ENCODE measurements around the gene PAXX. TPM values are rescaled to one million over a fixed set of nuclear protein-coding genes. Genes with fewer than 3 reads are reported as not detected.

PAXX gene
- total RNA-seq, 6 donors from 2014 or later: 41.8 to 150 (median 52.8) TPM

DNA sequence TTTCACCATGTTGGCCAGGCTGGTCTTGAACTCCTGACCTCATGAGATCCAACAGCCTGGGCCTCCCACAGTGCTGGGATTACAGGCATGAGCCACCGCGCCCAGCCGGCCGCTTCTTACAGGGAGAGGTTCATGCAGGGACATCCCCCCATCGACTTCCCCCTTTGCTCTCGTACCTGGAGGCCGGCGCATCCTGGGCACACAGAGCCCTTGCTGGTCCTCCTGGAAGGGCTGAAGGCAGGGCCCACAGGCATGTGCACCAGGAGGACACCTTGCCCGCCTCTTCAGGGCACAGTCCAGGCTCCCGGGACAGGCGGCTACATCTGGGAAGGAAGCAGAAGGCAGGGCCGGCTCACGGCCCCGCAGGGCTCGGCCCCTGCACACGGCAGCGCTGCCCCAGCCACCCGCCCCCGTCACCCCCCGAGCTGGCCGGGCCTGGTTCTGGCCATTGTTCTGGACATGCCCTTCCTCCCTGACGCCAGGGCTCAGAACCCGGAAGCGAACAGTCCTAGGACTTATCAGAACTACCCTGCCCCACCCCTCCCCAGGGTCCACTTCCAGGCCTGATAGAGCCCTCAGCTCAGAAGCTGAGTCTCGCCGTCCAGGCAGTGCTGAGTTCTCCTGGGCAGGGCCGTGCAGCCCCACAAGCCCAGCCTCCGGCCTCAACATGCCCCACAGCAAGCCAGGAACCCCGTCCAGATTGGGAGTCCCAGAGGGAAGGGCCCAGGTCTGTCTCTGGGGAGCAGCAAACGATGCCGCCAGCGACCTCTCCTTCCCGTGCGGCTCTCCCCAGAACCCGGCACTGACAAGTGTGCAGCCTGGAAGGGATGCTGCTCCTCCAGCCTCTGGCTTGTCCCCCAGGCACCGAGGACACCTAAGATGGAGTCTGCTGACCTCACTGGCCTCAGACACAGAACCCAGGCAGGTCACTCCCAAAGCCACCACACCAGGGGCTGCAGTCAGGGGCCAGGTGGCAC, 50.8 kb downstream of the PAXX start:
- WGBS, 2 donors: 52 to 77% methylated on average over 5 to 33 of the region's 36 CpGs
- H3K9me3 ChIP-seq: no peaks in the 10 kb centered on the region
- H3K27ac ChIP-seq: peak overlapping the region; percentile 72 to 81 (median 76)
- TF ChIP-seq EP300 (IDR thresholded peaks at IDR 0.05) (no peak), POLR2A (IDR thresholded peaks at IDR 0.05) (no peak), POLR2AphosphoS5 (IDR thresholded peaks at IDR 0.05) (peak in 1 of 2 donors; percentile 24)
- TF ChIP-seq, protein P1, sequence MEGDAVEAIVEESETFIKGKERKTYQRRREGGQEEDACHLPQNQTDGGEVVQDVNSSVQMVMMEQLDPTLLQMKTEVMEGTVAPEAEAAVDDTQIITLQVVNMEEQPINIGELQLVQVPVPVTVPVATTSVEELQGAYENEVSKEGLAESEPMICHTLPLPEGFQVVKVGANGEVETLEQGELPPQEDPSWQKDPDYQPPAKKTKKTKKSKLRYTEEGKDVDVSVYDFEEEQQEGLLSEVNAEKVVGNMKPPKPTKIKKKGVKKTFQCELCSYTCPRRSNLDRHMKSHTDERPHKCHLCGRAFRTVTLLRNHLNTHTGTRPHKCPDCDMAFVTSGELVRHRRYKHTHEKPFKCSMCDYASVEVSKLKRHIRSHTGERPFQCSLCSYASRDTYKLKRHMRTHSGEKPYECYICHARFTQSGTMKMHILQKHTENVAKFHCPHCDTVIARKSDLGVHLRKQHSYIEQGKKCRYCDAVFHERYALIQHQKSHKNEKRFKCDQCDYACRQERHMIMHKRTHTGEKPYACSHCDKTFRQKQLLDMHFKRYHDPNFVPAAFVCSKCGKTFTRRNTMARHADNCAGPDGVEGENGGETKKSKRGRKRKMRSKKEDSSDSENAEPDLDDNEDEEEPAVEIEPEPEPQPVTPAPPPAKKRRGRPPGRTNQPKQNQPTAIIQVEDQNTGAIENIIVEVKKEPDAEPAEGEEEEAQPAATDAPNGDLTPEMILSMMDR (IDR thresholded peaks at IDR 0.05): no peak
- peak overlapping the region in 3 of 4 donors; percentile 63 to 82 (median 65) for H3K4me3 ChIP-seq
- DNase-seq (peak; percentile 38 to 76), ATAC-seq (ENCODE audit: low FRiP score in 2 of 2) (peak in 1 of 2 donors; percentile 9)
- peaks cover 0 to 27% (median 19%) of the 10 kb centered on the region in 4 donors for H3K36me3 ChIP-seq
- H3K27me3 ChIP-seq: peaks cover 0 to 32% (median 8%) of the 10 kb centered on the region in 4 donors
- H3K4me1 ChIP-seq: peaks cover 36 to 54% (median 43%) of the 10 kb centered on the region in 4 donors

Other genes starting within 250 kb of the PAXX start
- 10 to 100 TPM in 1 of 6 donors, 1 to 10 TPM in 4, under 1 TPM in 1; 0.39 to 17.8 (median 2.2) TPM for gene LCN10, start 249.5 kb upstream of the PAXX start, total RNA-seq
- 10 to 100 TPM in 1 of 6 donors, 1 to 10 TPM in 3, not detected in 2; 2.7 to 35.1 (median 5.5) TPM for gene LCN6, start 243.9 kb upstream of the PAXX start, total RNA-seq
- not detected for gene LCN8, start 234.2 kb upstream of the PAXX start, total RNA-seq
- gene LCN15, start 227.9 kb upstream of the PAXX start, total RNA-seq: under 1 TPM in 1 of 6 donors, not detected in 5; 0.23 TPM
- gene TMEM141, start 201.1 kb upstream of the PAXX start, total RNA-seq: 100 to 1,000 TPM in 2 of 6 donors, 10 to 100 TPM in 4; 55.5 to 134 (median 80.5) TPM
- gene CCDC183, start 196.1 kb upstream of the PAXX start, total RNA-seq: 100 to 1,000 TPM in 1 of 6 donors, 10 to 100 TPM in 1, 1 to 10 TPM in 4; 1.9 to 130 (median 6.6) TPM
- gene RABL6, start 184.5 kb upstream of the PAXX start, total RNA-seq: 100 to 1,000 TPM in 2 of 6 donors, 10 to 100 TPM in 4; 47.2 to 128 (median 78.9) TPM
- gene AJM1, start 149.9 kb upstream of the PAXX start, total RNA-seq: 1 to 10 TPM; 1.4 to 7.3 (median 3.0) TPM
- 100 to 1,000 TPM in 1 of 6 donors, 10 to 100 TPM in 5; 51.3 to 135 (median 64.1) TPM for gene PHPT1, start 143.0 kb upstream of the PAXX start, total RNA-seq
- 10 to 100 TPM in 3 of 6 donors, 1 to 10 TPM in 3; 2.1 to 18.9 (median 11.0) TPM for gene MAMDC4, start 140.1 kb upstream of the PAXX start, total RNA-seq
- 100 to 1,000 TPM; 137 to 312 (median 282) TPM for gene EDF1, start 126.1 kb upstream of the PAXX start, total RNA-seq
- 10 to 100 TPM; 10.6 to 20.8 (median 13.4) TPM for gene TRAF2, start 105.9 kb upstream of the PAXX start, total RNA-seq
- 100 to 1,000 TPM in 5 of 6 donors, 10 to 100 TPM in 1; 93.3 to 191 (median 153) TPM for gene FBXW5, start 47.7 kb upstream of the PAXX start, total RNA-seq
- 1 to 10 TPM in 3 of 6 donors, not detected in 3; 1.8 to 4.4 (median 2.1) TPM for gene C8G, start 47.2 kb upstream of the PAXX start, total RNA-seq
- gene LCN12, start 40.1 kb upstream of the PAXX start, total RNA-seq: 1 to 10 TPM in 4 of 6 donors, under 1 TPM in 1, not detected in 1; 0.89 to 5.2 (median 2.3) TPM
- 100 to 1,000 TPM in 5 of 6 donors, 10 to 100 TPM in 1; 31.7 to 395 (median 246) TPM for gene PTGDS, start 14.9 kb upstream of the PAXX start, total RNA-seq
- 1 to 10 TPM in 4 of 6 donors, under 1 TPM in 1, not detected in 1; 0.61 to 6.3 (median 1.8) TPM for gene LCNL1, start 9.4 kb upstream of the PAXX start, total RNA-seq
- gene CLIC3, start 4.1 kb downstream of the PAXX start, total RNA-seq: 100 to 1,000 TPM in 2 of 6 donors, 10 to 100 TPM in 4; 41.9 to 132 (median 85.2) TPM
- gene ABCA2, start 35.8 kb downstream of the PAXX start, total RNA-seq: 10 to 100 TPM; 14.7 to 49.2 (median 29.6) TPM
- 1 to 10 TPM in 4 of 6 donors, under 1 TPM in 1, not detected in 1; 0.94 to 2.3 (median 2.0) TPM for gene FUT7, start 39.7 kb downstream of the PAXX start, total RNA-seq
- gene NPDC1, start 53.8 kb downstream of the PAXX start, total RNA-seq: 100 to 1,000 TPM in 2 of 6 donors, 10 to 100 TPM in 4; 26.7 to 199 (median 73.2) TPM
- gene ENTPD2, start 61.6 kb downstream of the PAXX start, total RNA-seq: under 1 TPM in 4 of 6 donors, not detected in 2; 0.34 to 0.98 (median 0.55) TPM
- gene SAPCD2, start 78.1 kb downstream of the PAXX start, total RNA-seq: 1 to 10 TPM in 4 of 6 donors, under 1 TPM in 2; 0.69 to 6.8 (median 1.4) TPM
- gene UAP1L1, start 85.1 kb downstream of the PAXX start, total RNA-seq: 10 to 100 TPM; 10.5 to 69.1 (median 34.0) TPM
- gene MAN1B1, start 94.6 kb downstream of the PAXX start, total RNA-seq: 10 to 100 TPM; 38.0 to 97.4 (median 54.1) TPM
- gene DPP7, start 122.3 kb downstream of the PAXX start, total RNA-seq: 100 to 1,000 TPM; 108 to 394 (median 229) TPM
- 1 to 10 TPM in 1 of 6 donors, under 1 TPM in 2, not detected in 3; 0.17 to 2.1 (median 0.49) TPM for gene GRIN1, start 146.7 kb downstream of the PAXX start, total RNA-seq
- 1 to 10 TPM in 3 of 6 donors, under 1 TPM in 1, not detected in 2; 0.46 to 6.3 (median 1.7) TPM for gene LRRC26, start 177.6 kb downstream of the PAXX start, total RNA-seq
- not detected for gene TMEM210, start 179.6 kb downstream of the PAXX start, total RNA-seq
- gene ANAPC2, start 196.1 kb downstream of the PAXX start, total RNA-seq: 100 to 1,000 TPM in 1 of 6 donors, 10 to 100 TPM in 5; 31.9 to 174 (median 67.3) TPM
- gene SSNA1, start 196.3 kb downstream of the PAXX start, total RNA-seq: 100 to 1,000 TPM in 1 of 6 donors, 10 to 100 TPM in 5; 39.8 to 110 (median 73.0) TPM
- 10 to 100 TPM; 18.9 to 33.1 (median 27.1) TPM for gene TPRN, start 208.3 kb downstream of the PAXX start, total RNA-seq
- 10 to 100 TPM; 17.8 to 35.5 (median 31.1) TPM for gene TMEM203, start 213.2 kb downstream of the PAXX start, total RNA-seq
- 10 to 100 TPM in 4 of 6 donors, 1 to 10 TPM in 2; 7.7 to 54.5 (median 18.5) TPM for gene NDOR1, start 213.3 kb downstream of the PAXX start, total RNA-seq
- 10 to 100 TPM in 1 of 6 donors, 1 to 10 TPM in 5; 2.3 to 12.6 (median 4.5) TPM for gene RNF208, start 229.8 kb downstream of the PAXX start, total RNA-seq
- gene CYSRT1, start 232.8 kb downstream of the PAXX start, total RNA-seq: 1 to 10 TPM in 2 of 6 donors, under 1 TPM in 3, not detected in 1; 0.20 to 2.0 (median 0.97) TPM
- gene RNF224, start 235.1 kb downstream of the PAXX start, total RNA-seq: under 1 TPM in 3 of 6 donors, not detected in 3; 0.46 to 0.59 (median 0.57) TPM
- under 1 TPM in 2 of 6 donors, not detected in 4; 0.10 to 0.17 TPM for gene SLC34A3, start 238.5 kb downstream of the PAXX start, total RNA-seq
- gene TUBB4B, start 248.9 kb downstream of the PAXX start, total RNA-seq: 100 to 1,000 TPM; 120 to 539 (median 227) TPM